Right hindlimb (tissue), 1 donor: Measurements from ENCODE around the gene ADM.

Source experiments
- DNase-seq: peaks from one replicate; pipeline ENCODE4 v3.0.0-alpha.2; 2018

ADM gene

GRCh38 chr11:10329935-10330334 lies 25.1 kb downstream of the ADM start:
- DNase-seq = no peak

DNA sequence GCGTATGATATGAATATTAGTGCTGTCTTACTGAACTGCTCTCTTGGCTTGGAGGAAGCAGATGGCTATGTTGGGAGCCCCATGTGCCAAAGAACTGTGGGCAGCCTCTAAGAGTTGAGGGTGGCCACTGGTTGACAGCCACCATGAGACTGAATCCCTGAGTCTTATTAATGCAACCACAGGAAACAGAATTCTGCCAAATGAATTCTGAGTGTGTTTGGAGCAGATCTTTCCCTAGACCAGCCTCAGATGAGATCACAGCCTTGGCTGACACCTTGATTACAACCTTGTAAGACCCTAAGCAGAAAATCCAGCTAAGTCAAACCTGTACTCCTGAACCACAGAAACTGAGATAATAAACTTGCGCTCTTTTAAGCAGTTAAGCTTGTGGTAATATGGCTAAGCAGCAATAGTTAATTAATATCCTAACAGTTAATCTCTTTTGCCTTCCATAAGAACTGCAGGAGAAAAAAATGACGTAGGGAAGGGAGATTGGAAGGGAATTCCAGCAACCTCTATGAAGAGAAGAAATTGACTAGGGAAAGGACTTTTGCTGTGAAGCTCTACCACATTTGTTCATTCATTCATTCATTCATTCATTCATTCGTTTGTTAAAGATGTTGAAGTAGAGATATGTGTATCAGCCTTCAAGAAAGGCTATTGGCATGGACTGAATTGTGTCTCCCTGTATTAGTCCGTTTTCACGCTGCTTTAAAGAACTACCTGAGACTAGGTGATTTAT lies 26.8 kb downstream of the ADM start:
- no peak for DNase-seq

GRCh38 chr11:10333490-10333889 lies 28.6 kb downstream of the ADM start:
- DNase-seq = no peak

GRCh38 chr11:10338287-10338686 lies 33.4 kb downstream of the ADM start:
- peak; percentile 49 for DNase-seq

DNA sequence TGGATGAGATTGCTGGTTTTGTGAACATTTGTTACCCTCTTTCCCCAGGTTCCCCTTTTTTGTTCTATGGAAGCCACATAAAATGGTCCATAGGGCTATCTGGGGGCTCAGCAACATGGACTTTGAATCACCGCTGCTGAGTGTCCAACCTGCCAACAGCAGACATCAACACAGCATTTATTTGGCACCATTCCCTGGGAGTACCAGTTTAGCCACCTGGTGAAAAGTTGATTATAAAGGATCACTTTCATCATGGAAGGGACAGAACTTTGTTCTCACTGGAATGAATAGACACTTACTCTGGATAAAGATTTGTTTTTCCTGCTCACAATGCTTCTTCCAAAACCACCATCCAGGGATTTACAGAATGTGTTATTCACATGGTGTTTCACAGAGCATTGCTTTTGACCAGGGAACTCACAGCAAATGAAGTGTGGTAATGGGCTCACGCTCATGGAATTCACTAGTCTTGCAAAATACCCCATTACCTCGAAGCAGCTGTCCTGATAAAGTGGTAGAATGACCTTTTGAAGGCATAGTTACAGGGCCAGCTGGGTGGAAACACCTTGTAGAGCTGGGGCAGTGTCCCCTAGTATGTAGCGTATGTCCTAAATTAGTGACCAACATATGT lies 43.9 kb downstream of the ADM start:
- DNase-seq = no peak

GRCh38 chr11:10349281-10349665 lies 44.4 kb downstream of the ADM start:
- no peak for DNase-seq

GRCh38 chr11:10349806-10350205 lies 44.9 kb downstream of the ADM start:
- no peak for DNase-seq

- no peak for DNase-seq
Observed at GRCh38 chr11:10350334-10350733, 45.5 kb downstream of the ADM start.

DNA sequence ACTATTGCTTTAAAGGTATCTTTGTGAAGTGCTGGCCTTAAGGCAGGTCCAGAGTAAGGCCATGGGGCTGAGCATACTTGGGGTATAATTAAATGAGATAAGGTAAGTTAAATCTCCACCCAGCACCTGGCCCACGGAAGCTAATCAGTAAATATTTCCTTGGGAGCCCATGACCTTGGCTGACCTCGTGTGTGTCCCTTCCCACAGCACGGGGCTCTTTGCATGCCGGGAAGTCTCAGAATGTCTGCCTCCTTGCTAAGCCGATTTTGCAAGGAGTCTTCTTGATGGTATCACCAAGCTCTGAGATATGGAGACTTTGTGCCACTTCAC lies 46.5 kb downstream of the ADM start:
- DNase-seq = no peak

DNA sequence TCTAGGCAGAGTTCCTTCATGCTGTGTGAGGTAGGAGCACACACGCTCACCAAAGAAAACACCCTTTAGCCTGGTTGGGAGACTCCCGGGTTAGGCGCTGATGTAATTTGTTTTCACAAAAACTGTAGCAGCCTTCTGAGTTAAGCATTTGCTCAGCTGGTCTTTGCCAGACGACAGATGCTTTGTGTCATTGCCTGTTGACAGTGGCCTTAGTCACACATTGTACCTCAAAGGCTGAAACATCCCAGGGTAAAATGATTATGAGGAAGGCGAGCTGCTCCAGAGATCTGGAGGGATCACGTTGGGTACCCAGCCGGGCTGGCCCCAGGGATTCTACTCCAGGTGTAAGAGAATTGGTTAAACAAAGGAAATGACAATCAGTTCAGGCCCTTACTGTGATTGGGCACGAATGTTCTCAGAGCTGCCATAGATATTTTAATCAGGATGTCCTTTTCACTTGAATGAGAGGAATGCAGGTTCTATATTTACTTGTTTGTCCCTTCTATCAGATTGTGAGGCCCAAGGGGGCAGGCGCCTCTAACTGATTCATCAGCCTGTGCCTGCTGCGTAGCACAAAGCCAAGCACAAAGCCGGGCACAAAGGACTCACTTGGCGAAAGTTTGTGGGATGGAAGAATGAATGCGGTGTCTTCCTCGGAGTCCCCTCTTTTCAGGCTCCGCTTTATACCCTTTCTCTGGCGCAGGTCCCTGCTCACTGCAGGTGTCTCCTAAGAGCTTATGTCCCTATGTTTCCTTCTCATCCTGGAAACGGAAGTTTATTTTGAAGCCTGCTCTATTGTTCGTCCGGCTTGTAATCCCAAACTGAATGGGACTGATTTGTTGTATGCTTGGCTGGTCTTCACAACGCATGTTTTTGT lies 47.1 kb downstream of the ADM start:
- DNase-seq = no peak

GRCh38 chr11:10352921-10353550 lies 48.2 kb downstream of the ADM start:
- DNase-seq = no peak

DNA sequence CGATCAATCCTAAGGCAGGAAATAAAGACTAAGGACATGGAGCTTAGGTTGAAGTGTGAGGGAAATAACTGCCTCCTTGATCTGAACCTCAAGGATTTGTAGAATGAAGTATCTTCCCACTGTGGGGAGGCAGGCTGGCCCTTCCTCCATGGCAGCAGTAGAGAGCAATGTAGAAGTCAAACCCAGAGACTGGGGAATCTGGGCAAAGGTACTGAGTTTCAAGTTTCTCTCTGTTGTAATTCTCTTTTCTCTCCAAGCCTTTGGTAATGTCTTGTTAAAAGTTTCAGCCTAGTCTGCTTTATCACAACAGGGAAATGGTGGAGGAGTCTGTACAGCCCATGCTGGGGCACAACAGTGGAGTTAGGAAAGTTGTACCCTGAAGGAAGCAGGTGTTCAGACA lies 49.5 kb downstream of the ADM start:
- no peak for DNase-seq

DNA sequence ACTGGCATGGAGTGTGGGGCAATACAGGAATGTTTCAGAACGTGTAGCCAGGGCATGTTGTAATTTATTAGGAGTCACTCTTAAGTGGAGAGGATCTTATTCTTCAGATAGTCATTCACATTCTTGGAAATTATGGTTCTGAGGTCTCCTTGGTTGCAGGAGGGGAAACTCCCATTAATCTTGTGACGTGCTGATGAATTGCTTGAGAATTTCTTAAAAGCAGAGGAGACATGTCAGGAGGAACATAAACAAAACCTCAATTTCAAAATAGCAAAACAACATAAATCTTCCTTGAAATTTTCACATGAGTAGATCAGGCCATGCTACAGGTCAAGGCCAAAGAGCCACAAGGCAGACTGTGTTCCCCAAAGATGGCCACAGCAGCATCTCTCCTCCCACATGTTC lies 50.4 kb downstream of the ADM start:
- no peak for DNase-seq

DNA sequence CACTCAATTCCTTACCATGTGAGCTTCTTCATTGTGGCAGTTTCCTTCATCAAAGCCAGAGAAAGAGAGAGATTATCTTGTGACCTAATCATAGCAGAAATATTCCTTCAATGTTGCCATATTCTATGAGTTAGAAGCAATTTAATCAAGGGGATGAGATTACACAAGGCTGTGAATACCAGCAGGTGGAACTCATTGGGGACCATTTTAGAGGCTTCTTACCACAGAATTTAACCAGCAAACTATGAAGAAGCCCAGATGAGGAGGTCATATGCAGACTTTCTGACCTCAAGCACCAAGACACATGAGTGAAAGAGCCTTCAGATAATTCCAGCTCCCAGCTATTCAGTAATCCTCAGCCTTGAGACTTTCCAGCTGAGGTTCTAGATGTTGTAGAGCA lies 51.3 kb downstream of the ADM start:
- no peak for DNase-seq
